Gastroesophageal sphincter (tissue), 4 donors: ENCODE data around the gene DEFB119. TPM values are rescaled to one million over a fixed set of nuclear protein-coding genes. Genes with fewer than 3 reads are reported as not detected.

Source experiments
- ATAC-seq: fragments of 150-250 bp; one replicate; pipeline ENCODE4 v1.9.1; 2016; ENCODE audit warnings: mild to moderate bottlenecking, moderate library complexity
- H3K27ac ChIP-seq, 4 donors: fragments of 200-600 bp; sonication (generic) in 3 of 4; 1 replicate in 3 of 4; 2 replicates in 1 of 4; pipeline ENCODE4 v1.5.1; 2016 to 2019
- H3K27me3 ChIP-seq: fragments of 200-600 bp; sonication (generic); one replicate; pipeline ENCODE4 v1.5.1; 2019
- H3K36me3 ChIP-seq, 2 donors: fragments of 200-600 bp; sonication (generic); one replicate each; pipeline ENCODE4 v1.5.1; 2019; ENCODE audit warnings: control low read depth in 1 of 2
- H3K4me1 ChIP-seq, 3 donors: fragments of 200-600 bp; sonication (generic); 1 replicate in 2 of 3; 2 replicates in 1 of 3; pipeline ENCODE4 v1.5.1; 2016 to 2019; ENCODE audit warnings: control low read depth in 2 of 3
- H3K4me3 ChIP-seq, 2 donors: fragments of 200-600 bp; sonication (generic); one replicate each; pipeline ENCODE4 v1.5.1; 2019; ENCODE audit warnings: mild to moderate bottlenecking in 1 of 2, moderate library complexity in 1 of 2
- H3K9me3 ChIP-seq, 3 donors: fragments of 200-600 bp; sonication (generic); one replicate each; pipeline ENCODE4 v1.5.1; 2017 to 2019; ENCODE audit warnings: control low read depth in 2 of 3
- CTCF ChIP-seq, 4 experiments: fragments of 200-600 bp in 2 of 4; fragments of 450-650 bp in 2 of 4; sonication (generic) in 1 of 4; IDR thresholded peaks; one replicate each; pipeline ENCODE4 v1.5.1; 2017 to 2019; ENCODE audit warnings: antibody characterized with exemption in 4 of 4, mild to moderate bottlenecking in 2 of 4, moderate library complexity in 2 of 4
- EP300 ChIP-seq: sonication (generic); formaldehyde crosslinking; IDR thresholded peaks from one replicate; pipeline ENCODE4 v1.6.1; 2017; ENCODE audit warnings: antibody characterized with exemption, mild to moderate bottlenecking
- POLR2A ChIP-seq, 2 donors: fragments of 450-650 bp; IDR thresholded peaks; one replicate each; pipeline ENCODE4 v1.6.1; 2017; ENCODE audit warnings: antibody characterized with exemption in 2 of 2, mild to moderate bottlenecking in 2 of 2, moderate library complexity in 1 of 2
- POLR2AphosphoS5 ChIP-seq: sonication (generic); formaldehyde crosslinking; IDR thresholded peaks from one replicate; pipeline ENCODE4 v1.6.1; 2017; ENCODE audit warnings: antibody characterized with exemption
- WGBS, 2 donors: methylation state at CpG; one replicate each; pipeline ENCODE4 v1.1.5; 2018; ENCODE audit warnings: low coverage in 1 of 2; 5-methylcytosine and 5-hydroxymethylcytosine counted together
- small RNA-seq, 4 donors: library from RNA; depleted of rRNA; stranded (forward); fragments of <200 nt; gene quantifications; one replicate each; pipeline ENCODE3, GENCODE V24; 2016
- total RNA-seq, 4 donors: library from RNA; depleted of rRNA; stranded (reverse); fragments of >200 nt; gene quantifications; one replicate each; pipeline ENCODE4 v1.1.0, GENCODE V29; 2016

The DEFB119 gene
- total RNA-seq, 4 donors from 2014 or later: not detected

DNA sequence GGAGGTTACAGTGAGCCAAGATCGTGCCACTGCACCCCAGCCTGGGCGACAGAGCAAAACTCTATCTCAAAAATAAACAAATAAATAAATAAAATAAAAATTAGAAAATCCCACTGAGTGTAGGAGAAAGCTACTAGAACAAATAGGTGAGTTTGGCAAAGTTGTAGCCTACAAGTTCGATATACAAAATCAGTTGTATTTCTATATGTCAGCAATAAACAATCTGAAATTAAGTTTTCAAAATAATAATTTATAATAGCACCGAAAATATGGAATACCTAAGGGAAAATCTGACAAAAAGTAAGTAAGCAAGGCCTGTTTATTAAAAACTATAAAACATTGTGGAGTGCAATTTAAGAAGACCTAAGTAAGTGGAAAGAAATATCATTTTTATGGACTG lies 27.1 kb downstream of the DEFB119 start:
- Histone ChIP-seq H3K36me3 (no peaks in the 10 kb centered on the region), H3K9me3 (peaks cover 0 to 17% (median 0%) of the 10 kb centered on the region in 3 donors), H3K4me3 (no peak overlapping the region), H3K4me1 (no peaks in the 10 kb centered on the region), H3K27me3 (peaks cover 3% of the 10 kb centered on the region), H3K27ac (no peak overlapping the region)
- TF ChIP-seq POLR2A (IDR thresholded peaks at IDR 0.05) (no peak), POLR2AphosphoS5 (no peak), CTCF (IDR thresholded peaks at IDR 0.05) (no peak), EP300 (no peak)
- WGBS, 2 donors: 48 to 54% methylated on average over 2 to 4 of the region's 4 CpGs
- no peak for ATAC-seq

DNA sequence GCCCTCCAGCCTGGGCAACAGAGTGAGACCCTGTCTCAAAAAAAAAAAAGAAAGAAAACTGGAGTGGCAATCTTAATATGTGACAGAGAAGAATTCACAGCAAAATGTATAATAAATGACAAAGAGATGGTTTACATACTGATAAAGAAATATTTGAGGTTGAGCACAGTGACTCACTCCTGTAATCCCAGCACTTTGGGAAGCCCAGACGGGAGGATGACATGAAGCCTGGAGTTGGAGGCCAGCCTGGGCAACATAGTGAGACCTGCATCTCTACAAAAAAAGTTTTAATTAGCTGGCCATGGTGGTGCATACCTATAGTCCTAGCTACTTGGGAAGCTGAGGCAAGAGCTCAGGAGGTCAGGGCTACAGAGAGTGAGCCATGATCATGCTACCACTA lies 34.4 kb downstream of the DEFB119 start:
- Histone ChIP-seq H3K4me3 (no peak overlapping the region), H3K4me1 (no peaks in the 10 kb centered on the region), H3K36me3 (no peaks in the 10 kb centered on the region), H3K27ac (no peak overlapping the region), H3K27me3 (peaks cover 3% of the 10 kb centered on the region), H3K9me3 (peaks cover 0 to 5% (median 0%) of the 10 kb centered on the region in 3 donors)
- no peak for TF ChIP-seq EP300
- TF ChIP-seq POLR2AphosphoS5: no peak
- TF ChIP-seq POLR2A (IDR thresholded peaks at IDR 0.05): no peak
- no peak for TF ChIP-seq CTCF (IDR thresholded peaks at IDR 0.05)
- no peak for ATAC-seq
- 44 to 54% methylated on average over 1 of the region's 1 CpG for WGBS, 2 donors

- H3K27ac ChIP-seq: no peak overlapping the region
- H3K4me1 ChIP-seq: no peaks in the 10 kb centered on the region
- ATAC-seq: no peak
- H3K27me3 ChIP-seq: no peaks in the 10 kb centered on the region
- H3K4me3 ChIP-seq: no peak overlapping the region
- no peaks in the 10 kb centered on the region for H3K36me3 ChIP-seq
- no peak for TF ChIP-seq CTCF (IDR thresholded peaks at IDR 0.05)
- TF ChIP-seq EP300: no peak
- no peak for TF ChIP-seq POLR2AphosphoS5
- TF ChIP-seq POLR2A (IDR thresholded peaks at IDR 0.05): no peak
- H3K9me3 ChIP-seq: no peaks in the 10 kb centered on the region
Observed at GRCh38 chr20:31341470-31341869, 48.9 kb downstream of the DEFB119 start.

- no peak overlapping the region for H3K27ac ChIP-seq
- ATAC-seq: no peak
- TF ChIP-seq EP300 (no peak), POLR2AphosphoS5 (no peak), POLR2A (IDR thresholded peaks at IDR 0.05) (no peak), CTCF (IDR thresholded peaks at IDR 0.05) (no peak)
Observed at GRCh38 chr20:31330893-31331292, 59.5 kb downstream of the DEFB119 start.

More at GRCh38 chr20:31330893-31331292, 59.5 kb downstream of the DEFB119 start:
- Histone ChIP-seq H3K4me3 (no peak overlapping the region), H3K4me1 (no peaks in the 10 kb centered on the region), H3K27me3 (no peaks in the 10 kb centered on the region), H3K9me3 (peaks cover 0 to 28% (median 0%) of the 10 kb centered on the region in 3 donors), H3K36me3 (no peaks in the 10 kb centered on the region)

Small RNA genes within 50 kb of the gene (small RNA-seq; reads per million reads assigned to genes)
- gene DEFB117: 0 reads per million in 4 donors
- gene RF00561: 0 reads per million in 4 donors
- gene RNA5SP480: 0 reads per million in 4 donors

Other genes starting within 250 kb of the DEFB119 start
- not detected for gene DEFB115, start 132.9 kb downstream of the DEFB119 start, total RNA-seq
- gene DEFB116, start 82.0 kb downstream of the DEFB119 start, total RNA-seq: not detected
- not detected for gene DEFB118, start 22.0 kb downstream of the DEFB119 start, total RNA-seq
- not detected for gene DEFB121, start 15.6 kb upstream of the DEFB119 start, total RNA-seq
- not detected for gene DEFB123, start 50.0 kb upstream of the DEFB119 start, total RNA-seq
- 1 to 10 TPM in 1 of 4 donors, not detected in 3; 2.0 TPM for gene DEFB124, start 84.5 kb upstream of the DEFB119 start, total RNA-seq
- 1 to 10 TPM; 3.2 to 7.1 (median 5.4) TPM for gene REM1, start 84.7 kb upstream of the DEFB119 start, total RNA-seq
- gene HM13, start 123.9 kb upstream of the DEFB119 start, total RNA-seq: 10 to 100 TPM; 39.1 to 55.9 (median 44.8) TPM
- gene ID1, start 214.7 kb upstream of the DEFB119 start, total RNA-seq: 100 to 1,000 TPM; 221 to 714 (median 372) TPM
- 10 to 100 TPM in 2 of 4 donors, 1 to 10 TPM in 1, not detected in 1; 4.6 to 40.9 (median 12.1) TPM for gene COX4I2, start 247.3 kb upstream of the DEFB119 start, total RNA-seq